Stimulated activated CD8-positive, alpha-beta memory T cell treated with anti-CD3 and anti-CD28 coated beads, Interleukin-12 subunit alpha, Interleukin-12 subunit beta, amount 100 ng/mL, for 4 hours (primary cell): Measurements from ENCODE around the gene MT1A.

Experiments used
- DNase-seq: peaks from one replicate; pipeline ENCODE4 v3.0.0-alpha.2; 2020; ENCODE audit warnings: low read depth

Gene MT1A

DNA sequence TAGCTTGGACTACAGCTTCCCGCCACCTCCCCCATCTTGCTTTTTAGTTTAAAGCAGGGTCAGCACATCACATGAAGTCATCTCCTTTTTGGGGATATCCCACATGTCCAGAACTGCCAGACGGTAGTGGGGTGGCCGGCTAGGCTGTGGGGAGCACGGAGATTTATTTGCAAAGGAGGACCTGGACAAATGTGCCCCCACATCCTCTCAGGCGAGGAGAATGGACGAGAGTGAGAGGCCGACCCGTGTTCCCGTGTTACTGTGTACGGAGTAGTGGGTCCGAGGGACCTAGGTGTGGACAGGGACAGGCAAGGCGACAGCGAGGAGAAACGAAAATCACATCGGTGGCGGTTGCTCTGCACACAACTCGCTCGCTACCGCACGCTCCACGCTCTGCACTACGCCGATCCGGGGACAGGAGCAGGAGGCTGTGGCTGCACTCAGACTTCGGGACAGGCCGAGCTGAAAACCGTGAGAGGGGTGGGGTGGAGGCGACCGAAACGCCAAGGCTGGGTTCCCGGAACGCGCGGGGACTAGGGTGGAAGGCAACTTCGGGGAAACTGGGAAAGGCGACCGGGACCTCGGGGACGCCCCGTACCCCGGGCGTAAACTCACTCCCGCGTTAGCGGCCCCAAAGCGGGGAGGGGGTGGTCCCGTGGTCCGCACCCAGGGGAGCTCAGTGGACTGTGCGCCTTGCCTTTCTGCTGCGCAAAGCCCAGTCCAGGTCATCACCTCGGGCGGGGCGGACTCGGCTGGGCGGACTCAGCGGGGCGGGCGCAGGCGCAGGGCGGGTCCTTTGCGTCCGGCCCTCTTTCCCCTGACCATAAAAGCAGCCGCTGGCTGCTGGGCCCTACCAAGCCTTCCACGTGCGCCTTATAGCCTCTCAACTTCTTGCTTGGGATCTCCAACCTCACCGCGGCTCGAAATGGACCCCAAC lies at the start of gene MT1A:
MT1A (plus strand) TSS at position 853 of the 937 bp plus-strand sequence; CDS start at position 926, 73 bp downstream.
- no peak for DNase-seq

DNA sequence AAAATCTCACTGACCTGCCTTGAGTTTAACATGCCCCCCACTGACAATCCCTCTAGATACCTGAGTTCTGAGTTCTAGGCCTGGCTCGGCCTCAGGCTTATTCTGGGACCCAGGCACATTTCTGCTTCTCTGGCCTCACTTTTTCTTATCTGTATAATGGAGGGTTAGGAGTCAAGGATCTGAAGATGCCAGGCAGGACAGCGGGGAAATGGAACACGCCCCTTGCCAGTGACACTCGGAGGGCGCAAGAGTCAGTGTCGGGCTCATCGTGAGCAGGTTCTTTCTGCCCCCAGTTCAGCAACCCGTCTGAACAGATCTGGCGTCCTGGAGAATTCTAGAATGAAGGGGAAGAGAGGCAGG lies 49.7 kb upstream of the MT1A start:
- DNase-seq, result no peak

DNA sequence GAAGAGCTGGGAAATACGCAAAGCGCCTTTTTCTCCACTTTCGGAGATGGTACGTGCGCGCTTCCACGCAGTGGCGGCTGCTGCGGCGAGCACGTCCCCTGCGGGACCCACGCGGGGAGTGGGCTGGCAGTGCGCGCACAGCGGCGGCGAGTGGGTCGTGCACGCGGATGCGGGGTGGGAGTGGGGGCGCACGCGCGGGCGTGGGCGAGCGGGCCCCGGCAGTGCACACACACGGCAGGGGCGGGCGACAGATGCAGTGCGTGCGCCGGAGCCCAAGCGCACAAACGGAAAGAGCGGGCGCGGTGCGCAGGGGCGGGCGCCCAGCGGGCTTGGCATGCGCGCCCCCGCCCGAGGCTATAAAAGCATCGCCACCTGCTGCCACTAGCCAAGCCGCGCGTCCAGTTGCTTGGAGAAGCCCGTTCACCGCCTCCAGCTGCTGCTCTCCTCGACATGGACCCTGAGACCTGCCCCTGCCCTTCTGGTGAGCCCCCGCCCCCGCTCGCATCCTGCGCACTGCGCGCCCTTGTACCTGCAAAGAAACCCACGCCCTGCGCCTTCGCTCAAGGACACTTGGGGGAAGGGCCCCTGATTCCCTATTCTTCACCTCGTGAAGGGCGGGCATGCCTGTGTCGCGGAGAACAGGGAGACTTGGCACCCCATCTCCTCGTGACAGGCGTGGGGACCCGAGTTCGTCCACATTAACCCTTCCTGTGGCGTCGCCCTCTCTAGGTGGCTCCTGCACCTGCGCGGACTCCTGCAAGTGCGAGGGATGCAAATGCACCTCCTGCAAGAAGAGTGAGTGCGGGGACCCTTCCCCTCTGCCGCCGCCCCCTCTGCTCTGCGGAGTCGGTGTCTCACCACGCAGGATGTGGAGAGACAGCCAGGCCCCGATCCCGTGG lies 49.1 kb upstream of the MT1A start, which contains the start of gene MT3:
MT3 (plus strand) TSS at position 388 of the 899 bp plus-strand sequence; CDS start at position 451, 63 bp downstream.
- DNase-seq, result no peak

DNA sequence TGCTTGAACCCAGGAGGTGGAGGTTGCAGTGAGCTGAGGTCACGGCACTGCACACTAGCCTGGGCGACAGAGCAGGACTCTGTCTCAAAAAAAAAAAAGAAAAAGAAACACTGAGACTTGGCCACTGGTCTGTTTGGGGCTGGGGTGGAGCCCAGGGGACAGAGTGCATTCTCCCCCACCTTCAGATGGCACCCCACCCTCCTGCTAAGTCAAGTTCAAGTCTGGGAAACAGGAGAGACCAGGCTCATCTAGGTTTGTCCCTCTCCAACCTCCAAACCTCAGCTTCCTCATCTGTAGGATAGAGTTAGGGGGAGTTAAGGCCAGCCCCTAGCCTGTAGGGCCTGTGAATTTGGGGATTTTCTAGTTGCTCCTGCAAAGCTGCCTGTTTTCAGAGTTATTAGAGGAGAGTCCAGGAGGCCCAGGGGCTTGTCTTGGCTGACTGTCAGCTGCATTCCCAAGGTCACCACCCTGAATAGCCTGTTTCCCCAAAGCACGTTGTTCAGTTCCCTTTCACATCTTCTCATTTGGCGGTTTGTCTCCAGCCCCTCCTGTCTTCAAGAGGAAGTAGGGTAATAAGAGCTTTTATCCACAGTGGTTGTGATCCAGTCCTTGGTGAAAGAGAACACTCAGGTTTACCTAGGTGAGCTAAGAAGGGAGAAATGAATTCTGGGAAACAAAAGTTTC lies 46.9 kb upstream of the MT1A start:
- DNase-seq, result no peak

DNA sequence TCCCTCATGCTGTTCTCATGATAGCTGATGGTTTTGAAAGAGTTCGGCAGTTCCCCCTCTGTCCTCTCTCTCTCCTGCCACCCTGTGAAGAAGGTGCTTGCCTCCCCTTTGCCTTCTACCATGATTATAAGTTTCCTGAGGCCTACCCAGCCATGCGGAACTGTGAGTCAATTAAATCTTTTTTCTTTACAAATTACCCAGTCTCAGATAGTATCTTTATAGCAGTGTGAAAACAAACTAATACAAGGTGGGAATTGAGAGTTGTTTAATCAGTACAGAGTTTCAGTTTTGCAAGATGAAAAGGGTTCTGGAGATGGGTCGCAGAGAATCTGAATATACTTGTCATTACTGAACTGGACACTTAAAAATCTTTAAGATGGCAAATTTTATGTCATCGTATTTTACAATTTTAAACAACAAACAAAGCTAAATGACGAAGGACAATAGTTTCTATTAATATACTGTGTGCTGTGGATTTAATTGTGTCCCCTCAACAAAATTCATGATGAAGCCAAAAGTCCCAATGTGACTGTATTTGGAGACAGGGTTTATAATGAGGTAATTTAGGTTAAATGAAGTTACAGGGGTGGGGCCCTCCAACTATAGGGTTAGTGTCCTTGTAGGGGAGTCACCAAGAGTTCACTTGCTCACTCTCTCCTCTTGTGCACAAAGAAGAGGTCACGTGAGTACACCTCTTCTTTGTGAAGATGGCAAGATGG lies 44.7 kb upstream of the MT1A start:
- no peak for DNase-seq

DNA sequence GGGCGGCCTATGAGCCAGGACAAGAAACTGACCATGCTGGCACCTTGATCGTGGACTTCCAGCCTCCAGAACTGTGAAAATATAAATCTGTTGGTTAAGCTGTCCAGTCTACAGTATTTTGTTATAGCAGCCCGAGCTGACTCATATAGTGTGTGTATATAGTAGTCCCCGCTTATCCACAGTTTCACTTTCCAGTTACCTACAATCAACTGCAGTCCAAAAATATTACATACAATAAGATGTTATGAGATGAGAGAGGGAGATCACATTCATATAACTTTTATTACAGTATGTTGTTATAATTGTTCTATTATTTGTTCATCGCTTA lies 44.2 kb upstream of the MT1A start:
- no peak for DNase-seq

DNA sequence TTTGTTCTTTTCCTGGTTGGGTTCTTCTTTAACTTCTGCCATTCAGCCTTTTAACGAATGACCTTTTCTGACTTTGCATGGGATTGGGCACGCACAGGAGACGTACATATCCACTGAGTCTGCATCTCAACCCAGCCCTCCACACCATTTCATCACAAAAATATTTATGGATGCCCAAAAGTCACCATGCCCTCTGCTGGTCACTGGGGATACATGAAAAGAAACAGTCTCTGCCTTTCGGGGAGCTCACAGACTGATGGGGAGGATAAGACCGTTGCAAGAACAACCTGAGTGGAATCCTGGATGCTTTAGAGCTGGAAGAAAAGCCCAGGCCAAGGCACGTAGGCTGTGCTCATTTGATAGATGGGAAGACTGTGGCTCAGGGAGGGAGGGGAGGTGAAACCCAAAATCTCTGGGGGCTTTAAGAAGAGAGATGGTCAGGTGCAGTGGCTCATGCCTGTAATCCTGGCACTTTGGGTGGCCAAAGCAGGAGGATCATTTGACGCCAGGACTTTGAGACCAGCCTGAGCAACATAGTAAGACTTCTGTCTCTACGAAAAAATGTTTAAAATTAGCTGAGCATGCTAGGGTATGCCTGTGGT lies 38.0 kb upstream of the MT1A start:
- DNase-seq, result no peak

DNA sequence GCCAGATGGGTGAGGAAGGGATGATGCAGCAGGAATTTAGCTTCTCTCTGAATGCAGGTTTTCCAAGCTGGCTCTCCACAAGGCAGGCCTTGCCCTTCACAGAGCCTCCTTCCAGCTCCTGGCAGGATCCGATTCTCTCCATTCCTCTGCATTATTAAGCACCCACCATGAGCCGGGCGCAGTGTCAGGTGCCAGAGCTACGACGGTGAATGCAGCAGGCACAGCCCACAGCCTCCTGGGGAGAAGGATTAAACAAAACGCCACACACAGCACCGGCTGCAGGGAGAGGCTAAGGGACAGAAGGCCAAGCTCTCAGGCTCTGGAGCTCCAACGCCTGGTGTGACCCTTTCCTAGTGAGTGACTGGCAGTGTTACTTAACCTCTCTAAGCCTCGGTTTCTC lies 37.1 kb upstream of the MT1A start:
- no peak for DNase-seq

DNA sequence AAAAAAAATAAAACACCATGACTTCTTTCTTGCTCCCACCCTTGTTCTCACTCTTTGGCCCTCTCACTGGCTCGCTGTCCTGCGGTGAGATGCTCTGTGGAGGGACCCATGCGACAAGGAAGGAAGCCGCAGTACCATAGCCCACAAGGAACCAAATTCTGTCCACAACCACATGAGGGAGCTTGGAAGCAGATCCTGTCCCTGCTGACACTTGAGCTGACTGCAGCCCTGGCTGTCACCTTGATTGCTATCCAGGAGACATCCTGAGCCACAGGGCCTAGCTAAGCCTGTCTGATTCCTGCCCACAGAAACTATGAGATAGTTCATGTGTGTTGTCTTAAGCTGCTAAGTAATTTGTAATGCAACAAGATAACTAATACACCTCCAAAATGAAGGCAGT lies 34.9 kb upstream of the MT1A start:
- no peak for DNase-seq

DNA sequence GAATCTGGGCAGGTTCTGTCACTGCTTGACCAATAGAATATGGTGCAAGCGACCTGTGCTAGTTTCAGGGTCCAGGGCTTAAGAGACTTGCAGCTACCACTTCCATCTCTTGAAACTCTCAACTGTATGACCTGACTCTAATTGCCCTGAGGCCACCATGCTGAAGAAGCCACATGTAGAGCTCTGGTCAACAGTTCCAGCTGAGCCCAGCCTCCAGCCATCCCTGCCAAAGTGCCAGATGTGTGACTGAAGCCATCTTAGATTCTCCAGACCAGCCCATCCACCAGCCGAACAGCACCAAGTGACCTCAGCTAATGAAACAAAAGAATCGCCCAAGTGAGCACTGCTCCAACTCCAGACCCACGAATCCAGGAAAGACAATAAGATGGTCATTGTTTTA lies 33.5 kb upstream of the MT1A start:
- DNase-seq, result no peak

DNA sequence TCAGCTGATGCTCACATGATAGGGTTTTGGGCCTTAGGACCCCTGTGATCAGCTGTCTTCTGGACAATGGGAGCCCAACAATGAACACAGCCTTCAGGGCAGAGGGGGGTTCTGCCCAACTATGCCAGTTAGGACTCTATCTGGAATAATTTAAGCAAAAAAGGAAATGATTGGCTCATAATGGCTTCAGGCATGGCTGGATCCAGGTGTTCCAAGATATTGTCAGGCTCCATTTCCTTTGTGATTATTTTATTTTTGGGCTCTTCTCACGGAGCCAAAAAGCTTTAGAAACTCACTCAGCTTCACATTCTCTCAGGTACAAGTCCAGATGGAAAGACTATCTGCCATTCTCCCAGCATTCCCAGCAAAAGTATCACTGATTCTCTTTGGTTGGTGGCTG lies 33.0 kb upstream of the MT1A start:
- DNase-seq, result no peak

DNA sequence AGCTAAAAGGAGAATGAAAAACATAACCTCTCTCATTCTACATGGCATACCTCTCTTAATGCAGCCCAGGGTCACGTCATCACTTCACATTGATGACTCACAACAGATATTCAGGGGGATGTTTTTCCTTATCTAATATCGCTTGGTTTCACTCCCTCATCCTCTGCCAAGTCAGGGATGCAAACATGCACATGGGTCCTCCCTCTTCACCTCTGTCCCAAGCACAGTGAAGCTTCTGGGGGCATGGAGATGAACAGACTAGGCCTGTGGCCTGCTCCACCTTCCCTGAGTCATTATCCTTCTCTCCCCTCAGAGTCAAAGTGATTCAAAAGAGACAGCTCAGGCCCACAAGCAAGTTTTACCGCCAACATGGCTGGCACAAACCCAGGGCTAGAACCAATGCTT lies 32.4 kb upstream of the MT1A start:
- no peak for DNase-seq

DNA sequence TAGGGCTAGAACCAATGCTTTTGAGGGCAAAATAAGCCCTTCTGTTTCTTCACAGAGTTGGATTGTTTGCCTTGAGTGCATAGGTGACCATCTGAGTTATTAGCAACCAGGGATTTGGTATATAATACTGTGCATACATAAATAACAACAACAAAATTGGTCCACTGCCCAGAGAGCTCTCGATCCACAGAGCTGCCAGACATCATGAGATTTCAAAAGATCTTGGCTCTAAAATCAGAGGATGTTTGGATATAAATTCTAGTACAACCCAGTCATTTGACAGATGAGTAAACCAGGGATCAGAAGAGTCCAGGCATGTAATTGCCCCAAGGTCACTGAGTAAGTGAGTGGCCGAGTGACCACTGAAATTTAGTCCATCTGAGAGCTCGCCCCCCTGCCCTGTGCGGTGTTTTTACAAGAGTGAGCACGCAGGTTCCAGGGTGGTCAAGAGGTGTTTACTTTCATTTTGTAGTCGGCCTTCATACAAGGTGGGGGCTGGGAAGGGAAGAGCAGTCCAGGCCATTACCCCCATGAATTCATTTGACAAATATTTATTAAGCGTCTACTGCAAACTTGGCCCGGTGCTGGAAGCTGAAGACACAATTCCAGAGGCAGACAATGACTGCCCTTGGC lies 31.9 kb upstream of the MT1A start:
- DNase-seq, result no peak

DNA sequence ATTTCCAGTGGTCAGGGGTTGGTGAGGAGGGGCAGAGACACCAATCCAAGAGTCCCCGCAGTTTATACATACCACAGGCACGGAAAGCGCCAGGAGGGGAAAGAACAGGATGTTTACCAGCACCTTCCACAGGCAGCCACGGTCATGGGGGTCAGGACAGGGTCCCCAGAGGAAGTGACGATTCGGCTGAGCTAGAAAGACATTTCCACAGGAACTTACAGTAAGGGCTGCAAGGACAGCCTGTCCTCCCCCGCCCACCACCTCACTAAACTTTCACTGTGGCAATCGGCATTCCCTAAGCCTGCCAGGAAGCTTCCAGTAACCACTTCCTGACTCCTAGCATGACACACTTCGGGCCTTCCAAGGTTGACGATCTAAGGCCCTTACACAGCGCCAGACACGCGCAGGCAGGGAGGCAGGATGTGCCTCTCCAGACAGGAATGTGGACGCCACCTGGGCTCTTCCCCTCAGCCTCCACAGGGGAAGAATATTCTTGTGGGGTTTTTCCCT lies 31.3 kb upstream of the MT1A start:
- DNase-seq, result no peak

DNA sequence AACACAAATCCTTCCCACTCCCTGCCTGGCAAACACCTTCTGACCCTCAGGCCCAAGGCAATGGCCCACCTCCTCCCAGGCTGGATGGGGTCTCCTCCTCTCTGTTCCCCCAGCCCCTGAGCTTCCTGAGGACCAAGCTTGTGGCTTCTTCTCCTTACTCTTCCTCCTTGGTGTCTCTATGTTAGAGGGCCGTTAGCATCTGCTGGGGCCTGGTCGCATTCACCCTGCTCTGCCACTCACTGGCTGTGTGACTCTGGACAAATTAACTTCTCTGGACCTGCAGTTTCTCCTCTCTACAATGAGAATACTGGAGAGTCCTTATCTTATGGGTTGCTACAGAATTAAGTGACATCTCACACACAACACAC lies 30.8 kb upstream of the MT1A start:
- no peak for DNase-seq

DNA sequence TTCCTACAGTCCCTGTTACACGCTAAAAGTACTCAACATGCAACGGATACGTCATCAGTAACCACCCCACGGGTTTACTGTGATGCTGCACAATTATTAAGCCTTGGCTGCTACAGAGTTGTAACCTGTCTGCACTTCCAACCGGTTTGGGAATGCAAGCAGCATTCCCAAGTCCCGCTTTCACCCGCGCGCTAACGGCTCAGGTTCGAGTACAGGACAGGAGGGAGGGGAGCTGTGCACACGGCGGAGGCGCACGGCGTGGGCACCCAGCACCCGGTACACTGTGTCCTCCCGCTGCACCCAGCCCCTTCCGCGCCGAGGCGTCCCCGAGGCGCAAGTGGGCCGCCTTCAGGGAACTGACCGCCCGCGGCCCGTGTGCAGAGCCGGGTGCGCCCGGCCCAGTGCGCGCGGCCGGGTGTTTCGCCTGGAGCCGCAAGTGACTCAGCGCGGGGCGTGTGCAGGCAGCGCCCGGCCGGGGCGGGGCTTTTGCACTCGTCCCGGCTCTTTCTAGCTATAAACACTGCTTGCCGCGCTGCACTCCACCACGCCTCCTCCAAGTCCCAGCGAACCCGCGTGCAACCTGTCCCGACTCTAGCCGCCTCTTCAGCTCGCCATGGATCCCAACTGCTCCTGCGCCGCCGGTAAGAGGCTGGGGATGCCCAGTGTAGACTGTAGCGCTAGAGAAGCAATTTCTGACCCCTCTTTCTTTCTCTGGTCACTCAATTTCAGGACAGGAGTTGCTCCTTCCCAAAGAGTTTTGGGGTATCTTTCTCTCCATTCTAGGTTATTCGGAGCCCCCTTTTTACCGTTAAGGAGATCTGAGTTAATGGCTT lies 30.2 kb upstream of the MT1A start, which contains the start of gene MT2A:
MT2A (plus strand) TSS at position 542 of the 833 bp plus-strand sequence; CDS start at position 614, 72 bp downstream.
- peak; percentile 78 for DNase-seq

DNA sequence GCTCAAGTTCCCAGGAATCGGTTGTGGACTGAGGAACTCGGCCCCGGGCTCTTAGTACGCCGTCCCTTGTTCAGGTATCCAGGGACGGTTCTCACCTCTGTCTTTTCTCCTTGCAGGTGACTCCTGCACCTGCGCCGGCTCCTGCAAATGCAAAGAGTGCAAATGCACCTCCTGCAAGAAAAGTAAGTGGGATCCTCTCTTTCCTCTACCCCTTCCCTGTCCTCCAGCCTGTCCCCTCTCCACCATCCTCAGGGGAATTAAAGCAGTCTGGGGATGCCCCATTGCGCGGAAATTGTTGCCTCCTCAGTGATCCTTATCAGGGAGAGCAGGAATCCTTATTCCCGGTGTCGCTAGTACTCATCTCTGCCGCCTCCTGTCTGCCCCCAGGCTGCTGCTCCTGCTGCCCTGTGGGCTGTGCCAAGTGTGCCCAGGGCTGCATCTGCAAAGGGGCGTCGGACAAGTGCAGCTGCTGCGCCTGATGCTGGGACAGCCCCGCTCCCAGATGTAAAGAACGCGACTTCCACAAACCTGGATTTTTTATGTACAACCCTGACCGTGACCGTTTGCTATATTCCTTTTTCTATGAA lies 29.5 kb upstream of the MT1A start:
- DNase-seq, result no peak

DNA sequence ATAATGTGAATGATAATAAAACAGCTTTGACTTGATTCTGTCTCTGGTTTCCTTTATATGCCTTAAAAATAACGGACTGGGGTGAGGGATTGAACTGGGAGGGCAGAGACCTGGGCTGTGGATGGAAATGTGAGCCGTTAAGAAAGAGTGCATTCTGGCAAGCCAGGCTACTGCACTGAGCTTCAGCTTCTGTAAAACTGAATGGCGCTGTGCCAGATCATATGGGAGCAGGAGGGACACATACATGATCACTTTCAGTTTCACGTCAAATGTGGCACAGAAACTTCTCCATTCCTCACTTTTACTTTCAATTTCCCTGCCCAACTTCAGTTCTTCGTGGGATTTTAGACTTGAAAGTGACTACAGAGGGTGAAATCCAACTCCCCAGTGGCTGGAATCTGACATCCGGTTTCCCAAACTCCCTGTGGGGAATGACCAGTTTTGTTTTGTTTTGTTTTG lies 29.0 kb upstream of the MT1A start:
- DNase-seq, result peak; percentile 21

DNA sequence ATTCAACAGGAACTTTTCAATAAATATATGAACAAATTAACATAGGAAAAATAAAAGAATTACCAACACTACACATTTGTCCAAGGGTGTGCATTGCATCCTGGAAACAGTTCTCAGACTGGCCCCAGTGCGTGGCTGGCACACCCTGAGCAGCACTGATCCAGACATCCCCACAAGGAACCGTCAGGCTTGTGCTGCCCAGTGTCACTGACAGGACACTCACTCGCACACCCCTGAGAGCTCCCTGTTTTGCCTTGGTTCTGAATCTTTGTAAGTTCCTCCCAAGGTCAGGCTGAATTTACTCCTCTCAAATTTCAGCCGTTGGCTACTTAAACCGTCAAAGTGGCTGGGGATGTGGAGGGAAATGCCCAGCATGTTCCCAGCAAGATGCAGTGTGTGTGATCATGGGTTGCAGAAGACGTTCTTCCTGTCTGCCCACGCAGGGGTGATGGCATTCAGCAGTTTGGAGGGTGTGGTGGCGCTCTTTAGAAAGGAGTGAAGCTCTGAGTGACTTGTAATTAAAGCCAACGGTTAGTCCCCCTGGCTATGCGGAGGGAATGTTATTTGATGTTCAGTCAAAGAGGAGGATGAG lies 28.4 kb upstream of the MT1A start:
- peak; percentile 59 for DNase-seq
